ENCODE measurements around the gene MMP24OS.

MMP24OS gene

GRCh38 chr20:35243986-35244385 is 33.9 kb downstream of the MMP24OS start:
- no peak for DNase-seq

- no peak for DNase-seq
Measured at GRCh38 chr20:35243317-35243716, 34.6 kb downstream of the MMP24OS start.

DNA sequence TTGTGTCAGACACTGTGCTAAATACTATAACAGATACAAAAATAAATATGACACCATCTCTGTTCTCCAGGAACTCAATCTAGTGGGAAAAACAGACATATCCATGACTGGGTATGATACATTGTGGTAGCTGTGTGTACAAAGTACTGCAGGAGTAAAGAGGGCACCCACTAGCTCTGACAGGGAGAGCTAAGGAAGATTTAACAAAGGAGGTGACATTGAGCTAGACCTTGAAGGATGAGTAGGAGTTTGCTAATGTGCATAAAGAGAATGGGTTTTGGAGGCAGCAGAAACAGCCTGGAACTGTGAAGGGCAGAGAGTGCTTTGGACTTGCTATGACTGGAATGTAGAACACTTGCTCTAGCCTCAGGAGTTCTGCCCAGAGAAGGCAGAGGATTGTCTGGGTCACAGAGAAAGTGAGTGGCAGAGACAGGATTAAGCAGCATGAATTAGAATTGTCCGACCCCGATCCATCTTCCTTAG is 37.1 kb downstream of the MMP24OS start:
- DNase-seq: no peak

DNA sequence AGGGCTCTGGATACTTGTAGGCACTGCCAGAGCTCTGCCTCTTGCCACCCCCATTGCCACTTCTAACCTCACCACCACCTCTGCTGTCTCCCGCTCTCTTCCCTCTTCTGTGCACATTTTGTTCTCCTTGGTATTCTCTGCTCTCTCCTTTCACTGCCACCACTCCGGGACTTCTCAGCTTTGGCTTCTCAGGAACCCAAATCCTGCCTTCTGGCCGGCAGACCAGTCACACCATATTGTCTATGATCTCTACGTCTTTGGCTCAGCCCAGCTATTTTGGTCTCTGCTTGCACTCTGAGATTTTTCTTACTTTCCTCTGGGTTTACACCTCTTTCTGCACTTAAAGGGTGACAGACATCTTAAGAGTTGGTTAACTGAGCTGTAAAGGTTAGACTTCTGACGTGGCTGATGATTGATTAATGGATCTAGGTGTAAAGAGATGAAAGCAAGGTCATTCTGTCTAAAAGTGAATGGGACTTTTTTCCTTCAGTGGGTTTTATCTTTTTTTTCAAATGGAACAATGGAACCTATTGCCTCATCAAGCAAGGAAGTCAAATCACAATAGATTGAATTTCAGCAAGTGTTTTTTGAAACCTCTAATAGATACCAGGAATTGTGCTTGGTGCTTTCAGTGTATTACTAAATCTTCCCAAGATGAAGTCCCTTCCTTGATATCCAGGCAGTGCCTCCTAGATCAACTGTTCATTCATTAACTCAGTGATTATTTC is 37.7 kb downstream of the MMP24OS start:
- DNase-seq: no peak

DNA sequence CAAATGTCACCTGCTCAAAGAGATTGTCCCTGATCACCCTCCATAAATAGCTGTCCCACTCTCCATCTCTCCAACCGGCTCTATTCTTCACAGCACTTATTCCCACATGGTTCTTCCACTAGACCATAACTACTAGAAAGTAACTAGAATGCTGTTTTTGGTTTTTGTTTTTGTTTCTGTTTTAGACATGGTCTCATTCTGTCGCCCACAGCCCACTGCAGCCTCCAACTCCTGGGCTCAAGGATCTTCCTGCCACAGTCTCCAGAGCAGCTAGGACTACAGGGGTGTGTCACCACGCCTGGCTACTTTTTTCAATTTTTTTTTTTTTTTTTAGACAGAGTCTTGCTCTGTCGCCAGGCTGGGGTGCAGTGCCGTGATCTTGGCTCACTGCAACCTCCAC is 39.2 kb downstream of the MMP24OS start:
- DNase-seq: no peak

DNA sequence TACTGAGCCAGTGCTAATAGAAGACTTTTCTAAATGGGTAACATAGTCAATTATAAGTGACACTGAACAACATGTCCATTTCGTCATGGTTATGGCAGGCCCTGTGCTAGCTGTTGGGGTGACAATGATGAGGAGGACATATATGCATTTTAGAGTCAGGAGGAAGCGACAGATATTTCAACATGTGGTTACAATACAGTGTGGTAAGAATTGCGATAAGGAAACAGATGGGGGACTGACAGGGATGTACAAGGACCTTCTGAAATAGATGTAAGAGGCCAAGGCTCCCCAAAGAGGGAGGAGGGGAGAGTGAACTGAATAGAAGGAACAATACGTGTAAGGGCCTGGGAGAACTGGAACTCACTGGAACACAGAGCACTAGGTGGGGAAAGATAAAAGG is 39.8 kb downstream of the MMP24OS start:
- no peak for DNase-seq

DNA sequence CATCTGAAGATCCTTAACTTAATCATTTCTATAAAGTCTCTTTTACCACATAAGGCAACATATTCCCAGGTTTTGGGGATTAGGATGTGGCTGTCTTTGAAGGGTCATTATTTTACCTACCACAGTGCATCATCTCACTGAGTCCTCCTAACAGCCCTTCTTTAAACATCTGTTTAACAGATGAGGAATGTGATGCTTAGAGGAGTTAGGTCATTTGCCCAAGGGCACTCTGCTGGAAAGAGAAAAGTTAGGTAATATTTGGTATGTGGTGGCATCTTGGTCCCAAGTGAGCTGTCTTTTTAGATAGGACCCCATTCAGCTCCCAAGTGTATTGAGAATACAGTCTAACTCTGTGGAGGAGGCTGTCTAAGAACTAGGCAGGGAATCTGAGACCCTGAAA is 40.4 kb downstream of the MMP24OS start:
- no peak for DNase-seq

- DNase-seq: no peak
Measured at GRCh38 chr20:35235881-35236280, 42.0 kb downstream of the MMP24OS start.

DNA sequence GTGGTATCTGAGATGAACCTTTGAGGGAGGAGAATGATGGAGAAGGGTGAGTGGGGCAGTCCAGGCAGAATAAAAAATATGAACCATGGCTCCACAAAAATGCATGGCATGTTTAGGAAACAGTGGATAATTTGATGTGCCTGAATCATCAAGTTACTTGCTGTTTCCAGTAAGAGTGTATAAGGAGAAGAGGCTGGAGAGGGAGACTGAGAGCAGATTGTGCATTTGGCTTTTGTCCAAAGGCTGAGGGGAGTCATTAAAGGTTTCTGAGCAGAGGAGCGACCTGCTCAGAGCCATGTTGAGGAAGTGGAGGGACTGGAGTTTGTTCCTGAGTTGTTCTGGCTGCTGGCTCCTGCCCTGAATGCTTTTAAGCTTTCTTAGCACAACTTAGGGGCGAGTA is 45.3 kb downstream of the MMP24OS start:
- no peak for DNase-seq

GRCh38 chr20:35226884-35227681 is 50.8 kb downstream of the MMP24OS start:
- peak; percentile 74 for DNase-seq
